SK-N-SH treated with all-trans-retinoic acid at 6 μM for 48 hours (cell line): ENCODE measurements around the gene AP3B1.
"Not testable (repeated sequence)": the region's sequence is repeated elsewhere in the genome, so short reads cannot be mapped to it uniquely, and the experiment has no call there.

Experiments used
- BACH2 ChIP-seq: fragments of 250-450 bp; sonication (Bioruptor Pico); IDR thresholded peaks from 2 replicates; pipeline ENCODE4 v1.9.0; 2021; ENCODE audit warnings: mild to moderate bottlenecking, borderline replicate concordance
- CREB5 ChIP-seq: fragments of 250-450 bp; sonication (Bioruptor Pico); IDR thresholded peaks from 2 replicates; pipeline ENCODE4 v1.5.1; 2020; ENCODE audit warnings: low read depth, mild to moderate bottlenecking, moderate library complexity
- CSDC2 ChIP-seq: fragments of 250-450 bp; sonication (Bioruptor Pico); IDR thresholded peaks from 2 replicates; pipeline ENCODE4 v1.5.0; 2020; ENCODE audit warnings: mild to moderate bottlenecking, moderate library complexity
- ESRRG ChIP-seq: fragments of 250-450 bp; sonication (Bioruptor Pico); IDR thresholded peaks from 2 replicates; pipeline ENCODE4 v1.6.1; 2021; ENCODE audit warnings: mild to moderate bottlenecking
- ISL1 ChIP-seq: fragments of 250-450 bp; sonication (Bioruptor Pico); IDR thresholded peaks from 2 replicates; pipeline ENCODE4 v2.1.2; 2022; ENCODE audit warnings: mild to moderate bottlenecking, moderate library complexity
- PPARA ChIP-seq: fragments of 250-450 bp; sonication (Bioruptor Pico); IDR thresholded peaks from 2 replicates; pipeline ENCODE4 v1.5.0; 2020; ENCODE audit warnings: mild to moderate bottlenecking, borderline replicate concordance
- TCF4 ChIP-seq: fragments of 250-450 bp; sonication (Bioruptor Pico); IDR thresholded peaks from 2 replicates; pipeline ENCODE4 v1.8.0; 2021; ENCODE audit warnings: mild to moderate bottlenecking, moderate library complexity, borderline replicate concordance
- ZFP30 ChIP-seq: fragments of 450-650 bp; formaldehyde crosslinking; IDR thresholded peaks from 2 replicates; pipeline ENCODE4 v1.5.0; 2022; ENCODE audit warnings: mild to moderate bottlenecking, moderate library complexity
- TF ChIP-seq, protein P1 (sequence below): fragments of 250-450 bp; sonication (Bioruptor Pico); IDR thresholded peaks from 2 replicates; pipeline ENCODE4 v1.5.0; 2020; ENCODE audit warnings: mild to moderate bottlenecking, moderate library complexity
- TF ChIP-seq, protein P2 (sequence below): fragments of 250-450 bp; sonication (Bioruptor Pico); IDR thresholded peaks from 2 replicates; pipeline ENCODE4 v1.5.1; 2021; ENCODE audit warnings: mild to moderate bottlenecking, moderate library complexity
- TF ChIP-seq, protein P3 (sequence below): fragments of 250-450 bp; sonication (Bioruptor Pico); IDR thresholded peaks from 2 replicates; pipeline ENCODE4 v1.8.0; 2020; ENCODE audit warnings: mild to moderate bottlenecking, moderate library complexity, borderline replicate concordance

- not testable (repeated sequence) for TF ChIP-seq BACH2 (CRISPR knock-in tag); TCF4 (CRISPR knock-in tag); ZFP30 (CRISPR knock-in tag); CREB5; ISL1; ESRRG (CRISPR knock-in tag); PPARA (CRISPR knock-in tag); CSDC2 (CRISPR knock-in tag)
- TF ChIP-seq, protein P1, sequence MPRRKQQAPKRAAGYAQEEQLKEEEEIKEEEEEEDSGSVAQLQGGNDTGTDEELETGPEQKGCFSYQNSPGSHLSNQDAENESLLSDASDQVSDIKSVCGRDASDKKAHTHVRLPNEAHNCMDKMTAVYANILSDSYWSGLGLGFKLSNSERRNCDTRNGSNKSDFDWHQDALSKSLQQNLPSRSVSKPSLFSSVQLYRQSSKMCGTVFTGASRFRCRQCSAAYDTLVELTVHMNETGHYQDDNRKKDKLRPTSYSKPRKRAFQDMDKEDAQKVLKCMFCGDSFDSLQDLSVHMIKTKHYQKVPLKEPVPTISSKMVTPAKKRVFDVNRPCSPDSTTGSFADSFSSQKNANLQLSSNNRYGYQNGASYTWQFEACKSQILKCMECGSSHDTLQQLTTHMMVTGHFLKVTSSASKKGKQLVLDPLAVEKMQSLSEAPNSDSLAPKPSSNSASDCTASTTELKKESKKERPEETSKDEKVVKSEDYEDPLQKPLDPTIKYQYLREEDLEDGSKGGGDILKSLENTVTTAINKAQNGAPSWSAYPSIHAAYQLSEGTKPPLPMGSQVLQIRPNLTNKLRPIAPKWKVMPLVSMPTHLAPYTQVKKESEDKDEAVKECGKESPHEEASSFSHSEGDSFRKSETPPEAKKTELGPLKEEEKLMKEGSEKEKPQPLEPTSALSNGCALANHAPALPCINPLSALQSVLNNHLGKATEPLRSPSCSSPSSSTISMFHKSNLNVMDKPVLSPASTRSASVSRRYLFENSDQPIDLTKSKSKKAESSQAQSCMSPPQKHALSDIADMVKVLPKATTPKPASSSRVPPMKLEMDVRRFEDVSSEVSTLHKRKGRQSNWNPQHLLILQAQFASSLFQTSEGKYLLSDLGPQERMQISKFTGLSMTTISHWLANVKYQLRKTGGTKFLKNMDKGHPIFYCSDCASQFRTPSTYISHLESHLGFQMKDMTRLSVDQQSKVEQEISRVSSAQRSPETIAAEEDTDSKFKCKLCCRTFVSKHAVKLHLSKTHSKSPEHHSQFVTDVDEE (CRISPR knock-in tag) = not testable (repeated sequence)
- TF ChIP-seq, protein P2, sequence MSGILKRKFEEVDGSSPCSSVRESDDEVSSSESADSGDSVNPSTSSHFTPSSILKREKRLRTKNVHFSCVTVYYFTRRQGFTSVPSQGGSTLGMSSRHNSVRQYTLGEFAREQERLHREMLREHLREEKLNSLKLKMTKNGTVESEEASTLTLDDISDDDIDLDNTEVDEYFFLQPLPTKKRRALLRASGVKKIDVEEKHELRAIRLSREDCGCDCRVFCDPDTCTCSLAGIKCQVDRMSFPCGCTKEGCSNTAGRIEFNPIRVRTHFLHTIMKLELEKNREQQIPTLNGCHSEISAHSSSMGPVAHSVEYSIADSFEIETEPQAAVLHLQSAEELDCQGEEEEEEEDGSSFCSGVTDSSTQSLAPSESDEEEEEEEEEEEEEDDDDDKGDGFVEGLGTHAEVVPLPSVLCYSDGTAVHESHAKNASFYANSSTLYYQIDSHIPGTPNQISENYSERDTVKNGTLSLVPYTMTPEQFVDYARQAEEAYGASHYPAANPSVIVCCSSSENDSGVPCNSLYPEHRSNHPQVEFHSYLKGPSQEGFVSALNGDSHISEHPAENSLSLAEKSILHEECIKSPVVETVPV (CRISPR knock-in tag) = not testable (repeated sequence)
- TF ChIP-seq, protein P3, sequence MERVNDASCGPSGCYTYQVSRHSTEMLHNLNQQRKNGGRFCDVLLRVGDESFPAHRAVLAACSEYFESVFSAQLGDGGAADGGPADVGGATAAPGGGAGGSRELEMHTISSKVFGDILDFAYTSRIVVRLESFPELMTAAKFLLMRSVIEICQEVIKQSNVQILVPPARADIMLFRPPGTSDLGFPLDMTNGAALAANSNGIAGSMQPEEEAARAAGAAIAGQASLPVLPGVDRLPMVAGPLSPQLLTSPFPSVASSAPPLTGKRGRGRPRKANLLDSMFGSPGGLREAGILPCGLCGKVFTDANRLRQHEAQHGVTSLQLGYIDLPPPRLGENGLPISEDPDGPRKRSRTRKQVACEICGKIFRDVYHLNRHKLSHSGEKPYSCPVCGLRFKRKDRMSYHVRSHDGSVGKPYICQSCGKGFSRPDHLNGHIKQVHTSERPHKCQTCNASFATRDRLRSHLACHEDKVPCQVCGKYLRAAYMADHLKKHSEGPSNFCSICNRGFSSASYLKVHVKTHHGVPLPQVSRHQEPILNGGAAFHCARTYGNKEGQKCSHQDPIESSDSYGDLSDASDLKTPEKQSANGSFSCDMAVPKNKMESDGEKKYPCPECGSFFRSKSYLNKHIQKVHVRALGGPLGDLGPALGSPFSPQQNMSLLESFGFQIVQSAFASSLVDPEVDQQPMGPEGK (CRISPR knock-in tag) = not testable (repeated sequence)
Measured at GRCh38 chr5:78070691-78071090, 223.8 kb downstream of the AP3B1 start.
